ENCODE results near the gene TMEM156.
"Not testable (repeated sequence)": the region's sequence is repeated elsewhere in the genome, so short reads cannot be mapped to it uniquely, and the experiment has no call there.

TMEM156 gene

DNA sequence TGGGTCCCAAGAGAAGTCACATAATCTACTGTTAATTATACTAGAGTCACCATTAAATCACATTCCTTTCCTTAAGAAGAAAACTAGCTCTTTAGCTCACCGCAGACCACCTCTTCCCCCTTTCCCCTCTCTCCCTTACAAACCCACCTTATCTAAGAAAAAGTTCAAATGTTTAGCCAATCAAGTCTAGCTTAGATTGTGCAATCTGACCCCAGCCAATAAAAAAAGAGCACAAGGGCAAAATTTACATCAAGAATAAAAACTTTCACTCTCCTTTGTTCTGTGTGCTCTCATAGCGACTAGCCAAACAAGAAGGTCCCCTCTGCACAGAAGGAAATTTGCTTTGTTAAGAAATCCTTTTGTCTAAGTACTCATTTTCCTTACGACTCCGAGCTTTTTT, 76.3 kb downstream of the TMEM156 start:
- ATAC-seq, result no peak

DNA sequence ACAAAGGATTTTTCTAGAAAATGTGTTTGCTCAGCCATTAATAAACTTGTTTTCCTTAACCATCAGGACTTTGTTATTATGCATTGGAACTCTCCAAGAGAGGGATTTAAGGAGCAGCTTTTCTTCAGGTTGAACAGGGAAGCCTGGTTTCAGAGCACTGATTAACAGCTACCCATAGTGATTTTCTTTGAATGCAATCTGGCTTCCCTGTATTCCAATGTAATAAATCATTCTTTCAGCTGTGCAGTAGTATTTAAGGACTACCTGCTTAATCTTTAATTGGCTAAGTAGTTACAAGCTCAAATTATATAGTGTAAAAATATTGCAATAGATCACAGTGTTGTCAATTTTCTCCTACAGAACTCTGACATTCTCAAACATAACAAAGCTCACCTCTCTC, 77.5 kb downstream of the TMEM156 start:
- ATAC-seq, result no peak

- ATAC-seq, result no peak
Measured at GRCh38 chr4:38952017-38952416, 80.2 kb downstream of the TMEM156 start.

DNA sequence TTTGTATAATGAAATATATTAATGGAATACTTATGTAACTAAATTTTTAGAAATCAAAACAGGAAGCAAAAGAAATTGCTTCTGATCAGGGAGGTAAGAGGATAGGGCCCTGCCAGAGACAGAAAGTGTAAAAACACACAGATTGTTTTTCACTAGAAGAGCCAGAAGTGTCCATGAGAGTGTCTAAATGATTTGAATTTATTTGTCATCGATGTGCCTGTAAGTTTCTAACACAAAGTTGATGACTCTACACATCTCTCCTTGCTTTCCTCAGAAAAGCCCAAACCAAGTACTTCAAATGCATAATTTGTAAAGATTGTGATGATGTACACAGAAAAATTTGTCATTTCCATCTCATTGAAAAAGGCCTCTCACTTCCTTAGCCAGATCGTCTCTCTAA, 80.6 kb downstream of the TMEM156 start:
- no peak for ATAC-seq

DNA sequence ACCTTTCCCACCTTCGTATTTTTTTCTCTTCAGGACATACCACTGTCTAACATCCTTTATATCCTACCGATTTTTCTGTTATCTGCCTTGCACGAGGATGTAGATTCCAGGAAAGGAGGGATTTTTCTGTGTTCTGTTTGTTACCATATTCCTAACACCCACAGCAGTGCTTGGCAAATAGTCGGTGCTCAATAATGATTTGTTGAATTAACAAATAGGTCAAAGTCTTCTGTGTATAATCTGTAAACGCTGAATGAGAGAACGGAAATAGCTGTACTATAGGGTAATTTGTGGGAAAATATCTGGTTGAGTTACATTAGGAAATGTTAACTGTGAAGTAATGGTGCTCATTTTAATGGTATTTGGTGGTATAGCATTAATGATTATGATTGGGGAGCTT, 81.5 kb downstream of the TMEM156 start:
- no peak for ATAC-seq

DNA sequence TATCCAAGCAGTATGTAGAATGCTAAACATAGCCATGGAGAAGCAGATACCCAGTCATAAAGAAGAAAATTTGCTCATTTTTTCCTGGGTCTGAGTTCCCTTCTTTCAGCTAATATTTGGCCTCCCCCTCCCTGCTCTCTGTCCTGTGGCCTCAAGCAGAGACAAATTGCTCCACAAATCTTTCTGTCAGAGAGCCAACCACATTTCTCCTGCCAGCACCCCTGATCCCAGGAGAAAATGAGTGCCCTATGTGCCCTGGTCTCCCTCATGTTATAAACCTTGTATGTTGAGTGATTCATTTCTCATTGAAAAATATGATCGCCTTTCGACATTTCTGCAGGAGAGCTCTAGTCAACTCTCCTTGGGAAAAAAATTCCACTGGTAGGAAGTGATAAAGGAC, 82.0 kb downstream of the TMEM156 start:
- ATAC-seq, result no peak

GRCh38 chr4:38949411-38950051, 82.7 kb downstream of the TMEM156 start:
- ATAC-seq, result peak; percentile 86 to 88

- ATAC-seq, result no peak
Measured at GRCh38 chr4:38948551-38948950, 83.7 kb downstream of the TMEM156 start.

GRCh38 chr4:38946919-38947318, 85.3 kb downstream of the TMEM156 start:
- no peak for ATAC-seq

DNA sequence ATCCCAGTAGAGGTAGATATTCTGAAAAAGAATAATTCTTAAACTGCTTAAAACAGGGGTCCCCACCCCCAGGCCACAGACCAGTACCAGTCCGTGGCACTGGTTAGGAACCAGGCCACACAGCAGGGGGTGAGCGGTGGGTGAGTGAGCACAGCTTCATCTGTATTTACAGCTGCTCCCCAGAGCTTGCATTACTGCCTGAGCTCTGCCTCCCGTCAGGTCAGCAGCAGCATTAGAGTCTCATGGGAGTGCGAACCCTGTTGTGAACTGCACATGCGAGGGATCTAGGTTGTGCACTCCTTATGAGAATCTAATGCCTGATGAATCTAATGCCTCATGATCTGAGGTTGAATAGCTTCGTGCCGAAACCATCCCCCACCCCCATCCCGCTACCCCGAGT, 87.8 kb downstream of the TMEM156 start:
- ATAC-seq, result no peak

DNA sequence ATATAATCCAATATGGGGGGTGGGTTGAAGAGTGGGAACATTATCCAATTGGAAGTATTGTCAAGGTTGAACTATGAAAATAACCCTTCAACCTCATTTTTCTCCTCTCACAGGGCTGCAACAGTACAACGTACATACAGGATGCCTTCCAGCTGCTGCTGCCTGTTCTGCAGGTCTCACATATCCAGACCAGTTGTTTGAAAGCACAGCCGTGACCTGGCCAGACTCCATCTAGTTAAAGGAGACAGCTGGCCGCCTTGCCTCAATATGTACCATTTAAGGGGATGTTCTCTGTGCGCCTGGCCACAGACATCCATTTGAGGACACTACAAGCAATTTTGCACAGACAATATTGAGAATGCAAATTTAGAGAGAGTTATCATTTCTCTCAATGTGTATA, 88.9 kb downstream of the TMEM156 start:
- no peak for ATAC-seq

GRCh38 chr4:38941906-38942305, 90.3 kb downstream of the TMEM156 start:
- ATAC-seq, result not testable (repeated sequence)

DNA sequence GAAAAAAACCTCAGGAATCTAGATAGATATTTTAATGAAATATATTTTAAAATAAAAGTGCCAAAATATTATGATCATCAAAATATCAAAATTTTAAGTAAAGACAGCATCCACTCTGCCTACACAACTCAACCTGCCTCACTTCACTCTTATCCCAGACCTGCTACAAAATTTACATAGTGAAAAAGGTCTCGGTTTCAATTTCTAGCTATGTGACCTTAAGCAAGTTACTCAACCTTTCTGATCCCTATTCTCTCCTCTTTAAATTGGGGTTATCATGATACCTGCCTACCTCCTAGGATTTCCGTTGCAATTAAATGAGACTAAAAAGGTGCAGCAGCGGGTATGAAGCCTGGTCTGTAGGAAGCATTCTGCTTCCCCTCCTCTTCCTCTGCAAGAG, 91.7 kb downstream of the TMEM156 start:
- ATAC-seq, result peak in 1 of 2 donors; percentile 26

DNA sequence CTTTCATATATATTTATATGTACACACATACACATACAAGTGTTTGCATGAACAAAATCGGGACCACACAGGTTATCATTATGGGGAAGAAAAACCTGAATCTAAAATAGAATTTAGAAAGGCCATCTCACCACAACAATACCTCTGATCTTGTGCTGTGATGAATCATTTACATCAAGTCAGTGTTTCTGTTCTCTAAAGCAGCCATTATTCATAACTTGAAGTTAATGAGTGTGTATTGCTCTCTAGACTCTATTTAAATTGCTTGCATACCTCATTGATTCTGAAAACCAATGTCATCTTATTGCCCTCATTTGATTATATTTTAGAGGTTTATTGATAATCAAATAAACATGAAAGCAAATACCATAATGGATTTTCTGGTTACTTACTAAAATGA, 93.0 kb downstream of the TMEM156 start:
- peak; percentile 97 for ATAC-seq

DNA sequence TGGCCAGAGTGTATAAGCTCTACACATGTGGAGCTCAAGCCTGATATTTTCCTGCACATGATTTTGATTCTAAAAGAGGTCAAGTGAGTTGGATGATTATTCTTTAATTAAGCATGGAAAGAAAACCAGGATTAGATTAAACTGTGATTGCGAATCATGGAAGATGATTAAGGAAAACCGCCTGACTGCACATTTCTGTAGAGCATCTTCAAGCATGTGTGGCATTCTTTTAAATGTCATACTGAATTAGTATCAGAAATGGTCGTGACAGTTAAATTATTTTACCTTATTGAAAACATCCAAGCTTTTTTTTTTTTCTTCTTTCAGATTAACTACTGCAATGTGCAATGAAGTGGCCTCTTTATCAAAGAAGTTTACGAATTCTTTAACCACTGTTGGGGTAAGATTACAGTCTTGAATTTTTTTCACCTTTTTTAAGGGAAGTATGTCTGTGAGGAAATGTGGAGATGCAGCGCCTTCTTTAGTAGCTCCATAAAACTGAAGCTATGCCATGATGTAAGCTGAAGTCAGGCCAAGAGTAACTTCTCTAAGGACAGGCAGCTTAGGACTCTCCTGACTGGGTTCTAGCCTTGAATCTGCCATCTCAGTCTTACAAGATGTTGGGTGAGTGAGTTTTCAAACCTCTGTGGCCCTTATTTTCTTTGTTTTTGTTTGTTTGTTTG, 96.7 kb downstream of the TMEM156 start:
- ATAC-seq, result no peak

- no peak for ATAC-seq
Measured at GRCh38 chr4:38931125-38931524, 101.1 kb downstream of the TMEM156 start.

GRCh38 chr4:38930707-38931106, 101.5 kb downstream of the TMEM156 start:
- no peak for ATAC-seq

GRCh38 chr4:38930204-38930603, 102.0 kb downstream of the TMEM156 start:
- ATAC-seq, result no peak

GRCh38 chr4:38928974-38929373, 103.2 kb downstream of the TMEM156 start:
- no peak for ATAC-seq

- ATAC-seq, result no peak
Measured at GRCh38 chr4:38928568-38928967, 103.6 kb downstream of the TMEM156 start.

GRCh38 chr4:38926896-38927295, 105.3 kb downstream of the TMEM156 start:
- ATAC-seq, result no peak

- ATAC-seq, result no peak
Measured at GRCh38 chr4:38925492-38926413, 106.5 kb downstream of the TMEM156 start.

GRCh38 chr4:38924353-38924752, 107.9 kb downstream of the TMEM156 start:
- ATAC-seq, result no peak

- ATAC-seq, result no peak
Measured at GRCh38 chr4:38923746-38924145, 108.5 kb downstream of the TMEM156 start.
